ENCODE measurements around the gene ENOX1. TPM values are rescaled to one million over a fixed set of nuclear protein-coding genes. Genes with fewer than 3 reads are reported as not detected.

Gene ENOX1
- total and polyA plus RNA-seq, 2 of the 8 experiments (the other 6 are each of a cell fraction or from before 2014, with no cell fraction given) = 0.23 to 0.37 TPM

GRCh38 chr13:43195112-43195511 lies 591.7 kb downstream of the ENOX1 start:
- Histone ChIP-seq H2AFZ (ENCODE audit: low read length) (no peak overlapping the region), H3K14ac (ENCODE audit: insufficient read length) (no peak overlapping the region), H3K56ac (replicated peaks; ENCODE audit: insufficient read length, low read depth, low read length) (no peak overlapping the region), H4K8ac (ENCODE audit: extremely low read depth, insufficient read depth, low read length) (no peak overlapping the region), H3K27ac (ENCODE audit: low read depth, low read length) (no peak overlapping the region), H3K4me2 (ENCODE audit: insufficient read depth in 1 of 2, low read depth in 2 of 2, low read length in 2 of 2) (no peak overlapping the region), H3K23ac (ENCODE audit: insufficient read length) (no peak overlapping the region), H3K9ac (replicated peaks in 1 of 4; ENCODE audit: extremely low read depth in 1 of 4, low read depth in 3 of 4, low read length in 3 of 4) (no peak overlapping the region), H3K9me3 (ENCODE audit: insufficient read depth in 2 of 2, low read depth in 1 of 2, low read length in 1 of 2) (no peaks in the 10 kb centered on the region), H4K5ac (ENCODE audit: insufficient read length, low read depth, low read length) (no peak overlapping the region), H3K27me3 (replicated peaks in 1 of 4; ENCODE audit: control insufficient read depth in 3 of 4, extremely low read depth in 1 of 4, insufficient read depth in 3 of 4, low read length in 3 of 4) (no peaks in the 10 kb centered on the region; a peak in 1 of 7 replicates), H2BK15ac (ENCODE audit: low read length) (no peak overlapping the region), H3K4me1 (replicated peaks in 1 of 4; ENCODE audit: control insufficient read depth in 3 of 4, insufficient read depth in 4 of 4, low read length in 3 of 4) (no peaks in the 10 kb centered on the region), H2BK12ac (ENCODE audit: low read depth, low read length) (no peak overlapping the region), H2BK5ac (ENCODE audit: low read depth, low read length) (no peak overlapping the region), H2AK5ac (ENCODE audit: low read depth, low read length) (no peak overlapping the region), H4K91ac (replicated peaks; ENCODE audit: insufficient read length, low read length) (no peak overlapping the region), H3K18ac (ENCODE audit: extremely low read depth, low read length) (no peak overlapping the region), H2BK120ac (replicated peaks; ENCODE audit: low read depth, low read length) (no peak overlapping the region), H2BK20ac (ENCODE audit: low read length) (no peak overlapping the region), H3K79me1 (ENCODE audit: low read depth, low read length) (no peaks in the 10 kb centered on the region; the same call in 1 of the 2 replicates), H3K79me2 (ENCODE audit: control insufficient read depth in 1 of 2, insufficient read depth in 2 of 2, low read length in 2 of 2) (no peaks in the 10 kb centered on the region), H4K20me1 (replicated peaks in 1 of 2; ENCODE audit: control insufficient read depth in 1 of 2, insufficient read depth in 2 of 2, low read length in 2 of 2) (no peaks in the 10 kb centered on the region), H3K4me3 (ENCODE audit: extremely low read depth in 1 of 4, insufficient read depth in 2 of 4, low read depth in 3 of 4, low read length in 4 of 4) (no peak overlapping the region), H3K23me2 (ENCODE audit: low read depth, low read length) (0 out of 2 replicates have a peak, but pooled peaks cover 3% of the 10 kb centered on the region), H3K36me3 (ENCODE audit: control insufficient read depth in 2 of 4, insufficient read depth in 4 of 4, low read length in 3 of 4) (no peaks in the 10 kb centered on the region), H3K4ac (replicated peaks; ENCODE audit: insufficient read length, low read depth, low read length) (no peak overlapping the region)
- ChIA-PET POLR2A (ENCODE audit: partially characterized antibody) (no interaction called here), CTCF (ENCODE audit: partially characterized antibody) (interaction anchor here (0.8 to 1.6 kb wide), 8 partner anchors 9 to 299 kb away, joined by 3 to 7 read pairs (median 3); no protein-coding TSS in a partner anchor)
- TF ChIP-seq GABPA (IDR thresholded peaks at IDR 0.05; ENCODE audit: borderline replicate concordance, insufficient read depth, low read length) (no peak), CHD1 (IDR thresholded peaks at IDR 0.05; ENCODE audit: low read depth, low read length) (no peak)
- DNase-seq (ENCODE audit: low read depth in 1 of 2, low spot score in 2 of 2) = no peak
- WGBS, 2 experiments (ENCODE audit: extremely low coverage in 1 of 2, insufficient coverage in 1 of 2, insufficient read length in 1 of 2, insufficient replicate concordance in 2 of 2, low coverage in 1 of 2, low lambda C conversion rate in 2 of 2, missing lambda C conversion rate in 1 of 2) = 75% methylated on average over 4 of the region's 4 CpGs; no CpG with 5 or more reads in 1 of the 2 experiments
- FAIRE-seq = no peak

Measured in H1 (cell line).